ENCODE data around the gene KRTAP5-8.

DNA sequence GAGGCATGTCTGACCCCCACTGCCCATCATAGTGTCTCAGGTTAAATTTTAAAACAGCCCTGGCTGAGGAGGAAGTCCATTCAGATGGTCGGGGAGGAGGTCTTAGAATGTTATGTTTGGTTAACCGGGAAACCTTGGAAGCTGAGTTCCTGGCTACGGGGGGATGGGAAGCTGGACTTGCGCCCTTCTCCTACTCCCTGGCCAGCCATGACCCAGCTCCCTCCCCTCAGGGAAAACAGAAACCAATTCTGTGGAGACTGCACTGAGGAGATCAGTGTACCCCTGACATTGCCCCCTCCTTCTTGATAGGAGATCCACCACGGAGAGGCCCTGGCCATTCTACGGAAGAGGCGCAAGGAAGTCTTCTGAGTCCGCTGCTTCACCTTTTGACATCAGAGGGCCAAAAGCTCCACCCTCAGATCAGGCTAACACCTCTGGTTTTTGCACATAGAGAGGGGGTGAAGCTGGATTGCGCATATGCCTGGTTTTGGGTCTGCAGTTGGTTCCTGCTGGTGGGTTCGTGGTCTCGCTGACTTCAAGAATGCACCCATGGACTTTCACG lies 7.7 kb downstream of the KRTAP5-8 start:
- TF ChIP-seq CTCF (IDR thresholded peaks at IDR 0.05) (no peak), POLR2A (IDR thresholded peaks at IDR 0.05) (no peak)
